ENCODE measurements around the gene CCDC141.
"Not testable (repeated sequence)": the region's sequence is repeated elsewhere in the genome, so short reads cannot be mapped to it uniquely, and the experiment has no call there.

Gene CCDC141

DNA sequence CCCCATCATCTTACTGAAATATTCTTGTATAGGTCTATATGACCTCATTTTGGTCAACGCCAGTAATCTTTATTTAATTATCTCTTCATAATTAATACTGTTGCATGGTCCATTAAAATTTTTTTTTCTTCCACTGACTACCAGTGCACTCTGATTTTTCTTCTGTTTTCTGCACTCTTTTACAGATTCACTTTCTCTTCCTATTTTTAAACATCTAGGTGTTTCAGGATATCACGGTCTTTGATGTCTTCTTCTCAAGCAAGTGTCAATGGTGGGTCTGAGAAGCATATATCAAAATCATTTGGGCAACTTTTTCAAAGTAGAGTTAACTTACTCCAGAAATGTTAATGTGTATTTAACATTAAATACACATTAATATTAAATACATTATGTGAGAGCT, 51.4 kb downstream of the CCDC141 start:
- DNase-seq (ENCODE audit: low read depth), result no peak
- Histone ChIP-seq H3K4me3 (ENCODE audit: low read length) (no peak overlapping the region), H3K9ac (ENCODE audit: low read length) (no peak overlapping the region), H3K36me3 (ENCODE audit: control insufficient read depth, insufficient read depth, low read length, severe bottlenecking) (no peaks in the 10 kb centered on the region), H3K27me3 (replicated peaks; ENCODE audit: control insufficient read depth, insufficient read depth, low read length) (no peaks in the 10 kb centered on the region), H3K4me1 (ENCODE audit: control insufficient read depth, insufficient read depth, low read length) (no peaks in the 10 kb centered on the region), H3K9me3 (ENCODE audit: control insufficient read depth, low read length) (no peaks in the 10 kb centered on the region)

DNA sequence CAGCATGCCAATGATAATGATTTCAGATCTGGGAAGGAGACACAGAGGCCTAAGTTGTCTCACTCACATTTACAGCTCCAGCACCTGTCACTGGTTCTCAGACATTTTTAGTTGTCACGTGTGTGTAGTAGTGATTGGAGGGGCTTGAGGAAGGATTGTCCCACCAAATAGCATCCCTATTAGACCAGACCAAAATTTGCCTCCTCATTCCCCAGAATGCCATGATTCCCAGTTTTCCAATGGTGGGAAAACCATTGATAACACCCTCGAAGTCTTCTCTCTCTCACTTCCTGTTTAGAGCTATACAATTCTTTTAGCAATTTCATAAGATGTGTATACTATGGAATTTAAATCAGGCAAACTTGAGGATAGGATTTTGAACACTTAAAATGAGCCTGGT, 52.5 kb downstream of the CCDC141 start:
- Histone ChIP-seq H3K27me3 (replicated peaks; ENCODE audit: control insufficient read depth, insufficient read depth, low read length) (no peaks in the 10 kb centered on the region), H3K36me3 (ENCODE audit: control insufficient read depth, insufficient read depth, low read length, severe bottlenecking) (no peaks in the 10 kb centered on the region), H3K4me1 (ENCODE audit: control insufficient read depth, insufficient read depth, low read length) (no peaks in the 10 kb centered on the region), H3K4me3 (ENCODE audit: low read length) (no peak overlapping the region), H3K9me3 (ENCODE audit: control insufficient read depth, low read length) (no peaks in the 10 kb centered on the region), H3K9ac (ENCODE audit: low read length) (no peak overlapping the region)
- DNase-seq (ENCODE audit: low read depth), result no peak

DNA sequence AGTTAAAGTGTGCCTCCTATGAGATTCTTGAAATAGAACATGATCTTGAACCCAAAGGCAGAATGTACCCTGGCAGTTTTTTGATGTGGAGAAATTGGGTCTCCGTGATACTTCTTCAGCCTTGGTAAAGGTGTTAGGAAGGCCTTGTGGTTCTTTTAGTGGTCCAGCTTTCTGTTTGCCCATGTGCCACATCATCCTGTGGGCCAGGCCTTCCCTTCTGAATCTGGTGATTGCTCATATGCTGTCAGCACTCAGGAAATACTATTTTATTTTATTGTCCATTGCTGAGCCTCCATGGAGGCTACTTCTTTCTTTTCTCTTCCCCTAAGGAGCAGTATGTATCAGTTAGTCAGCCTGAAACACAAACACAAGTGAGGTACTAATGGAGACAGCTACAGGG, 52.9 kb downstream of the CCDC141 start:
- no peak overlapping the region for H3K9ac ChIP-seq (ENCODE audit: low read length)
- H3K27me3 ChIP-seq (replicated peaks; ENCODE audit: control insufficient read depth, insufficient read depth, low read length), result no peaks in the 10 kb centered on the region
- no peaks in the 10 kb centered on the region for H3K36me3 ChIP-seq (ENCODE audit: control insufficient read depth, insufficient read depth, low read length, severe bottlenecking)
- H3K4me3 ChIP-seq (ENCODE audit: low read length), result no peak overlapping the region
- no peaks in the 10 kb centered on the region for H3K4me1 ChIP-seq (ENCODE audit: control insufficient read depth, insufficient read depth, low read length)
- no peaks in the 10 kb centered on the region for H3K9me3 ChIP-seq (ENCODE audit: control insufficient read depth, low read length)
- DNase-seq (ENCODE audit: low read depth), result no peak

DNA sequence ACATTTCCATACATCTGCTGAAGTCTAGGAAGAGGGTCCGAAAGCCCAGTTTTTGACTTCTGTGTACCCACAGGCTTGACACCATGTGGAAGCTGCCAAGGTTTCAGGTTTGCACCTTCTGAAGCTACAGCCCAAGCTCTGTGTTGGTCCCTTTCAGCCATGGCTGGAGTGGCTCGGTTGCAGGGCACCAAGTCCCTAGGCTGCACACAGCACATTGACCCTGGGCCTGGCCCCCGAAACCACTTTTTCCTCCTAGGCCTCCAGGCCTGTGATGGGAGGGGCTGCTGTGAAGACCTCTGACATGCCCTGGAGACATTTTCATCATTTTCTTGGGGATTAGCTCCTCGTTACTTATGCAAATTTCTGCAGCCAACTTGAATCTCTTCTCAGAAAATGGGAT, 55.7 kb downstream of the CCDC141 start:
- no peak for DNase-seq (ENCODE audit: low read depth)
- Histone ChIP-seq H3K36me3 (ENCODE audit: control insufficient read depth, insufficient read depth, low read length, severe bottlenecking) (no peaks in the 10 kb centered on the region), H3K27me3 (replicated peaks; ENCODE audit: control insufficient read depth, insufficient read depth, low read length) (no peaks in the 10 kb centered on the region), H3K4me3 (ENCODE audit: low read length) (no peak overlapping the region), H3K9ac (ENCODE audit: low read length) (no peak overlapping the region), H3K9me3 (ENCODE audit: control insufficient read depth, low read length) (no peaks in the 10 kb centered on the region), H3K4me1 (ENCODE audit: control insufficient read depth, insufficient read depth, low read length) (no peaks in the 10 kb centered on the region)

DNA sequence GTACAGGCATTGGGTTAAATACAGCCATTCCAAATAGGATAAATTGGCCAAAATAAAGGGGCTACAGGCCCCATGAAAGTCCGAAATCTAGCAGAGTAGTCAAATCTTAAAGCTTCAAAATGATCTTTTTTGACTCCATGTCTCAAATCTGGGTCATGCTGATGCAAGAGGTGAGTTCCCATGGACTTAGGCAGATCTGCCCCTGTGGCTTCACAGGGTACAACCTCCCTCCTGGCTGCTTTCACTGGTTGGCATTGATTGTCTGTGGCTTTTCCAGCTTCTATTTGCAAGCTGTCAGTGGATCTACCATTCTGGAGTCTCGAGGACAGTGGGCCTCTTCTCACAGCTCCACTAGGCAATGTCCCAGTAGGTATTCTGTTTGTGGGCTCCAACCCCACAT, 56.1 kb downstream of the CCDC141 start:
- Histone ChIP-seq H3K9ac (ENCODE audit: low read length) (no peak overlapping the region), H3K4me3 (ENCODE audit: low read length) (no peak overlapping the region), H3K27me3 (replicated peaks; ENCODE audit: control insufficient read depth, insufficient read depth, low read length) (no peaks in the 10 kb centered on the region), H3K4me1 (ENCODE audit: control insufficient read depth, insufficient read depth, low read length) (no peaks in the 10 kb centered on the region), H3K9me3 (ENCODE audit: control insufficient read depth, low read length) (no peaks in the 10 kb centered on the region), H3K36me3 (ENCODE audit: control insufficient read depth, insufficient read depth, low read length, severe bottlenecking) (no peaks in the 10 kb centered on the region)
- DNase-seq (ENCODE audit: low read depth), result no peak

DNA sequence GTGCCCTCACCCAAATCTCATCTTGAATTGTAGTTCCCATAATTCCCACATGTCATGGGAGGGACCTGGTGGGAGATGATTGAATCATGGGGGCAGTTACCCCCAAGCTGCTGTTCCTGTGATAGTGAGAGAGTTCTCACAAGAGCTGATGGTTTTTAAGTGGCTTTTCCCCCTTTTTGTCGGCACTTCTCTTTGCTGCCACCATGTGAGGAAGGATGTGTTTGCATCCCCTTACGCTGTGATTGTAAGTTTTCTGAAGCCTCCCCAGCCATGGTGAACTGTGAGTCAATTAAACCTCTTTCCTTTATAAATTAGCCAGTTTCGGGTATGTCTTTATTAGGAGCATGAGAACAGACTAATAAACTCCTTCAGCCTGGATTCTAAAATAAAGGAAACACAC, 57.2 kb downstream of the CCDC141 start:
- H3K4me3 ChIP-seq (ENCODE audit: low read length); H3K9ac ChIP-seq (ENCODE audit: low read length); H3K9me3 ChIP-seq (ENCODE audit: control insufficient read depth, low read length); H3K36me3 ChIP-seq (ENCODE audit: control insufficient read depth, insufficient read depth, low read length, severe bottlenecking); H3K4me1 ChIP-seq (ENCODE audit: control insufficient read depth, insufficient read depth, low read length); DNase-seq (ENCODE audit: low read depth); H3K27me3 ChIP-seq (replicated peaks; ENCODE audit: control insufficient read depth, insufficient read depth, low read length): not testable (repeated sequence)

DNA sequence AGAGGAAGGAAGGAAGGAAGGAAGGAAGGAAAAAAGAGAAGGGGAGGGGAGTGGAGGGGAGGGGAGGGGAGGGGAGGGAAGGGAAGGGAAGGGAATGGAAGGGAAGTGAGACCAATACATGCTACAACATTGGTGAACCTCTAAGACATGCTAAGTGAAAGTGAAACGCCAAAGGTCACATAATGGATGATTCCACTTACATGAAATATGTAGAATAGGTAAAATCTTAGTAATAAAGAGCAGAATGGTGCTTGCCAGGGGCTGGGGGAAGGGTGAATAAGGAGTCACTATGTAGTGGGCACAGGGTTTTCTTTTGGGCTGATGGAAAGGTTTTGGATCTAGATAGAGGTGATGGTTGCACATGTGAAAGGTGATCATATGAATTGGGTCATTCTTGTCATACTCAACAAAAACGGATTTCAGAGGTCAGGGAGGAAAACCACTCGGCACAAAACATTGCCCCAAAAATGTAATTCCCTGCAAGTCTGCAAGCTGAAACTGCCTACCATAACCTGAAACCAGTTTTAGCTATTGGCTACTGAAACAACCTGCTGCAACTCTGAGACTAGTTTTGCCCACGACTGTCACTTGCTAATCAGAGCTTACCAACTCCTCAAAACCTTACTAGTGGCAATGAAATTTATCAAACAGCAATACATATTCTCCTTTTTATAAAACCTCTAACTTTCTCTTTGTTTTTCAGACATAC, 59.2 kb downstream of the CCDC141 start:
- Histone ChIP-seq H3K4me1 (ENCODE audit: control insufficient read depth, insufficient read depth, low read length) (no peaks in the 10 kb centered on the region), H3K36me3 (ENCODE audit: control insufficient read depth, insufficient read depth, low read length, severe bottlenecking) (no peaks in the 10 kb centered on the region), H3K9me3 (ENCODE audit: control insufficient read depth, low read length) (no peaks in the 10 kb centered on the region), H3K4me3 (ENCODE audit: low read length) (no peak overlapping the region), H3K27me3 (replicated peaks; ENCODE audit: control insufficient read depth, insufficient read depth, low read length) (no peaks in the 10 kb centered on the region), H3K9ac (ENCODE audit: low read length) (no peak overlapping the region)
- no peak for DNase-seq (ENCODE audit: low read depth)

DNA sequence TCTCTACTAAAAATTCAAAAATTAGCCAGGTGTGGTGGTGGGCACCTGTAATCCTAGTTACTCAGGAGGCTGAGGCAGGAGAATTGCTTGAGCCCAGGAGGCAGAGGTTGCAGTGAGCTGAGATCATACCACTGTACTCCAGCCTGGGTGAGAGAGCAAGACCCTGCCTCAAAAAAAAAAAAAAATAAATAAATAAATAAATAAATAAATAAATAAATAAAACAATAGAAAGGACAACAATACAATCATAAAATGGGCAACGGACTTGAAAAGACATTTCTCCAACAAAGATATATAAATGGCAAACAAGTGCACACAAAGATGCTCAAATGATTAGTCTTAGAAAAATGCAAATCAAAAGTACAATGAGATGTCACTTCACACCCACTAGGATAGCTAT, 60.5 kb downstream of the CCDC141 start:
- not testable (repeated sequence) for H3K4me1 ChIP-seq (ENCODE audit: control insufficient read depth, insufficient read depth, low read length); H3K4me3 ChIP-seq (ENCODE audit: low read length); H3K27me3 ChIP-seq (replicated peaks; ENCODE audit: control insufficient read depth, insufficient read depth, low read length); H3K36me3 ChIP-seq (ENCODE audit: control insufficient read depth, insufficient read depth, low read length, severe bottlenecking); H3K9ac ChIP-seq (ENCODE audit: low read length); DNase-seq (ENCODE audit: low read depth); H3K9me3 ChIP-seq (ENCODE audit: control insufficient read depth, low read length)

DNA sequence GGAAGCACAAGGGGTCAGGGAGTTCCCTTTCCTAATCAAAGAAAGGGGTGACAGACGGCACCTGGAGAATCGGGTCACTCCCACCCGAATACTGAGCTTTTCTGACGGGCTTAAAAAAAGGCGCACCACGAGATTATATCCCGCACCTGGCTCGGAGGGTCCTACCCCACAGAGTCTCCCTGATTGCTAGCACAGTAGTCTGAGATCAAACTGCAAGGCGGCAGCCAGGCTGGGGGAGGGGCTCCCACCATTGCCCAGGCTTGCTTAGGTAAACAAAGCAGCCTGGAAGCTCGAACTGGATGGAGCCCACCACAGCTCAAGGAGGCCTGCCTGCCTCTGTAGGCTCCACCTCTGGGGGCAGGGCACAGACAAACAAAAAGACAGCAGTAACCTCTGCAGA, 67.3 kb downstream of the CCDC141 start:
- H3K9me3 ChIP-seq (ENCODE audit: control insufficient read depth, low read length); DNase-seq (ENCODE audit: low read depth); H3K4me3 ChIP-seq (ENCODE audit: low read length); H3K9ac ChIP-seq (ENCODE audit: low read length); H3K4me1 ChIP-seq (ENCODE audit: control insufficient read depth, insufficient read depth, low read length); H3K27me3 ChIP-seq (replicated peaks; ENCODE audit: control insufficient read depth, insufficient read depth, low read length); H3K36me3 ChIP-seq (ENCODE audit: control insufficient read depth, insufficient read depth, low read length, severe bottlenecking): not testable (repeated sequence)

DNA sequence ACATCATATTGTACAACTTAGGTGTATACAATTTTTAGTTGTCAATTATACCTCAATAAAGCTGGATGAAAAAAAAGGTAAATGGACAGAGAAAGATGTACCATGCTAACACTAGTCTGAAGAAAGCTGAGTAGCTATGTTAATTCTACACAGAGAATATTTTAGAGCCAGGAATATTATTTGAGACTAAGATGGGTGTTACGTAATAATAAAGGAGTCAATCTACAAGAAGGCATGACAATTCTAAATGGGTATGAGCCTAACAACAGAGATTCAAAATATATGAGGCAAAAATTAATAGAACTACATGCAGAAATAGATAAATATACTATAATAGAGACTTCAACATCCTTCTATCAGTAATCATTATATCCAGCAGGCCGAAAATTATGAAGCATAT, 69.1 kb downstream of the CCDC141 start:
- H3K27me3 ChIP-seq (replicated peaks; ENCODE audit: control insufficient read depth, insufficient read depth, low read length), result no peaks in the 10 kb centered on the region
- H3K4me1 ChIP-seq (ENCODE audit: control insufficient read depth, insufficient read depth, low read length), result no peaks in the 10 kb centered on the region
- DNase-seq (ENCODE audit: low read depth), result no peak
- no peaks in the 10 kb centered on the region for H3K36me3 ChIP-seq (ENCODE audit: control insufficient read depth, insufficient read depth, low read length, severe bottlenecking)
- no peaks in the 10 kb centered on the region for H3K9me3 ChIP-seq (ENCODE audit: control insufficient read depth, low read length)
- H3K4me3 ChIP-seq (ENCODE audit: low read length), result no peak overlapping the region
- H3K9ac ChIP-seq (ENCODE audit: low read length), result no peak overlapping the region

DNA sequence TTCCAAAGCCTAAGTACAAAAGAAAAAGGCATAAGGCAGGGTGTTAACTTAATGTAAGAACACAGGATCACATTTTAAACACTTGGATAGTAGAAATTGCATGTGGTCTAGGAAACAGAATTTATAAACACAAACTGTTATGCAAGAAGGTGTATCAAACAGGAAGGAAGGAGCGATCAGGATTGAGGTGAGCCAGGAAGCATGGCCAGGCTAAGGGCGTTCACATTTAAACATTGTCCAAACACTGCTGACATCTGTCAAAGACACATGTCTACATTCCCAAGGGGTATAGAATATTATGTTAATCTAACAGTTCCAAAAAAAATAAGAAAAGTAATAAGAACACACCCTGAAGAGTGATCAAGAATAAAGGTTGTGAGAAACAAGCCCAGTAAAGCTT, 71.3 kb downstream of the CCDC141 start:
- no peaks in the 10 kb centered on the region for H3K27me3 ChIP-seq (replicated peaks; ENCODE audit: control insufficient read depth, insufficient read depth, low read length)
- DNase-seq (ENCODE audit: low read depth), result no peak
- no peaks in the 10 kb centered on the region for H3K36me3 ChIP-seq (ENCODE audit: control insufficient read depth, insufficient read depth, low read length, severe bottlenecking)
- H3K4me3 ChIP-seq (ENCODE audit: low read length), result no peak overlapping the region
- no peaks in the 10 kb centered on the region for H3K4me1 ChIP-seq (ENCODE audit: control insufficient read depth, insufficient read depth, low read length)
- no peak overlapping the region for H3K9ac ChIP-seq (ENCODE audit: low read length)
- H3K9me3 ChIP-seq (ENCODE audit: control insufficient read depth, low read length), result no peaks in the 10 kb centered on the region

DNA sequence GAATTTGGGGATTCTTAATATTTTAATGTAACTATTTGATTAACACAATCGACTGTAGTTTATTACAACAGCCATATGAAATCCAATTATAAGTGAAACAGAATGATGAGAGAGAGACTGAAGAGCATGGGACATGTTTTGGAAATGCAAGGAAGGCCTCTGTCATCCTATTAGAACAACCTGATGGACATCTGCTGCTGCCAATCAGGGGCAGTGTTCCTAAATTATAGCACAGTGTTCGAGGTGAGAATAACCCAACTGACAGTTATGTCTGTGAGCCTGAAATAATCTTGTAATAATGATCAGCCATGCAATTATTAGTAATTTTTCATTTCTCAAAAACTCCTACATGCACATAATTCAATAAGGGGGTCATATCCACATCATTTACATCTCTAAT, 73.6 kb downstream of the CCDC141 start:
- Histone ChIP-seq H3K4me1 (ENCODE audit: control insufficient read depth, insufficient read depth, low read length) (no peaks in the 10 kb centered on the region), H3K4me3 (ENCODE audit: low read length) (no peak overlapping the region), H3K9me3 (ENCODE audit: control insufficient read depth, low read length) (no peaks in the 10 kb centered on the region), H3K36me3 (ENCODE audit: control insufficient read depth, insufficient read depth, low read length, severe bottlenecking) (no peaks in the 10 kb centered on the region), H3K9ac (ENCODE audit: low read length) (no peak overlapping the region), H3K27me3 (replicated peaks; ENCODE audit: control insufficient read depth, insufficient read depth, low read length) (no peaks in the 10 kb centered on the region)
- no peak for DNase-seq (ENCODE audit: low read depth)
